ENCODE measurements around the gene PFDN1. TPM values are rescaled to one million over a fixed set of nuclear protein-coding genes. Genes with fewer than 3 reads are reported as not detected.
A peak's percentile ranks its signal among the peaks of the same experiment; 100 is the strongest.

The PFDN1 gene
- total and polyA plus RNA-seq, 5 donors from 2014 or later: 34.3 to 152 (median 109) TPM

- Mint-ChIP-seq H3K27me3 (no peaks in the 10 kb centered on the region), H3K36me3 (no peaks in the 10 kb centered on the region), H3K27ac (peak overlapping the region in 1 of 3 donors; percentile 33), H3K4me1 (no peaks in the 10 kb centered on the region), H3K9me3 (peaks cover 0 to 2% (median 0%) of the 10 kb centered on the region in 7 donors), H3K4me3 (no peak overlapping the region)
- Histone ChIP-seq H3K9me3 (ENCODE audit: control insufficient read depth in 2 of 2, low read length in 2 of 2) (no peaks in the 10 kb centered on the region), H3K4me3 (ENCODE audit: low read depth, low read length) (no peak overlapping the region), H3K27me3 (ENCODE audit: control insufficient read depth, insufficient read depth, low read length) (no peaks in the 10 kb centered on the region), H3K36me3 (ENCODE audit: control insufficient read depth, insufficient read depth, low read length) (no peaks in the 10 kb centered on the region), H3K27ac (ENCODE audit: insufficient read depth, low read length, poor library complexity, severe bottlenecking) (no peak overlapping the region), H3K4me1 (ENCODE audit: control insufficient read depth, insufficient read depth, low read length, poor library complexity, severe bottlenecking) (no peaks in the 10 kb centered on the region)
- DNase-seq (no peak), ATAC-seq (ENCODE audit: low read depth in 2 of 2) (no peak)
Measured at GRCh38 chr5:140318792-140319191, 15.9 kb upstream of the PFDN1 start.

- Mint-ChIP-seq H3K4me1 (no peaks in the 10 kb centered on the region), H3K27me3 (peaks cover 5% of the 10 kb centered on the region), H3K4me3 (no peak overlapping the region), H3K36me3 (no peaks in the 10 kb centered on the region), H3K27ac (no peak overlapping the region), H3K9me3 (peaks cover 0 to 2% (median 0%) of the 10 kb centered on the region in 7 donors)
- Histone ChIP-seq H3K9me3 (ENCODE audit: control insufficient read depth in 2 of 2, low read length in 2 of 2) (no peaks in the 10 kb centered on the region), H3K4me1 (ENCODE audit: control insufficient read depth, insufficient read depth, low read length, poor library complexity, severe bottlenecking) (no peaks in the 10 kb centered on the region), H3K36me3 (ENCODE audit: control insufficient read depth, insufficient read depth, low read length) (no peaks in the 10 kb centered on the region), H3K27ac (ENCODE audit: insufficient read depth, low read length, poor library complexity, severe bottlenecking) (no peak overlapping the region), H3K27me3 (ENCODE audit: control insufficient read depth, insufficient read depth, low read length) (no peaks in the 10 kb centered on the region), H3K4me3 (ENCODE audit: low read depth, low read length) (no peak overlapping the region)
- ATAC-seq (ENCODE audit: low read depth in 2 of 2) (no peak), DNase-seq (no peak)
Measured at GRCh38 chr5:140317859-140318258, 15.0 kb upstream of the PFDN1 start.

GRCh38 chr5:140312791-140313189, 9.9 kb upstream of the PFDN1 start:
- no peaks in the 10 kb centered on the region for H3K9me3 ChIP-seq (ENCODE audit: control insufficient read depth in 2 of 2, low read length in 2 of 2)
- H3K4me1 ChIP-seq (ENCODE audit: control insufficient read depth, insufficient read depth, low read length, poor library complexity, severe bottlenecking): no peaks in the 10 kb centered on the region
- no peak overlapping the region for H3K4me3 Mint-ChIP-seq
- no peaks in the 10 kb centered on the region for H3K4me1 Mint-ChIP-seq
- no peak overlapping the region for H3K4me3 ChIP-seq (ENCODE audit: low read depth, low read length)
- no peaks in the 10 kb centered on the region for H3K36me3 ChIP-seq (ENCODE audit: control insufficient read depth, insufficient read depth, low read length)
- H3K27ac Mint-ChIP-seq: no peak overlapping the region
- no peak overlapping the region for H3K27ac ChIP-seq (ENCODE audit: insufficient read depth, low read length, poor library complexity, severe bottlenecking)
- no peaks in the 10 kb centered on the region for H3K9me3 Mint-ChIP-seq
- H3K36me3 Mint-ChIP-seq: no peaks in the 10 kb centered on the region
- DNase-seq: no peak
- H3K27me3 ChIP-seq (ENCODE audit: control insufficient read depth, insufficient read depth, low read length): peaks cover 6% of the 10 kb centered on the region
- peaks cover 18% of the 10 kb centered on the region for H3K27me3 Mint-ChIP-seq
- ATAC-seq (ENCODE audit: low read depth in 2 of 2): no peak

- H3K9me3 ChIP-seq (ENCODE audit: control insufficient read depth in 2 of 2, low read length in 2 of 2): no peaks in the 10 kb centered on the region
- no peaks in the 10 kb centered on the region for H3K9me3 Mint-ChIP-seq
- no peaks in the 10 kb centered on the region for H3K4me1 Mint-ChIP-seq
- H3K27ac ChIP-seq (ENCODE audit: insufficient read depth, low read length, poor library complexity, severe bottlenecking): no peak overlapping the region
- H3K27ac Mint-ChIP-seq: peak overlapping the region in 1 of 3 donors; percentile 6
- peaks cover 6% of the 10 kb centered on the region for H3K27me3 ChIP-seq (ENCODE audit: control insufficient read depth, insufficient read depth, low read length)
- H3K4me3 ChIP-seq (ENCODE audit: low read depth, low read length): no peak overlapping the region
- peaks cover 18% of the 10 kb centered on the region for H3K27me3 Mint-ChIP-seq
- no peaks in the 10 kb centered on the region for H3K36me3 Mint-ChIP-seq
- H3K4me3 Mint-ChIP-seq: no peak overlapping the region
- ATAC-seq (ENCODE audit: low read depth in 2 of 2) (no peak), DNase-seq (no peak)
- H3K36me3 ChIP-seq (ENCODE audit: control insufficient read depth, insufficient read depth, low read length): no peaks in the 10 kb centered on the region
- no peaks in the 10 kb centered on the region for H3K4me1 ChIP-seq (ENCODE audit: control insufficient read depth, insufficient read depth, low read length, poor library complexity, severe bottlenecking)
Measured at GRCh38 chr5:140312067-140312790, 9.3 kb upstream of the PFDN1 start.

- ATAC-seq (ENCODE audit: low read depth in 2 of 2): no peak
- H3K27ac Mint-ChIP-seq: no peak overlapping the region
- Histone ChIP-seq H3K36me3 (ENCODE audit: control insufficient read depth, insufficient read depth, low read length) (no peaks in the 10 kb centered on the region), H3K4me1 (ENCODE audit: control insufficient read depth, insufficient read depth, low read length, poor library complexity, severe bottlenecking) (no peaks in the 10 kb centered on the region), H3K4me3 (ENCODE audit: low read depth, low read length) (no peak overlapping the region), H3K9me3 (ENCODE audit: control insufficient read depth in 2 of 2, low read length in 2 of 2) (no peaks in the 10 kb centered on the region), H3K27me3 (ENCODE audit: control insufficient read depth, insufficient read depth, low read length) (peaks cover 6% of the 10 kb centered on the region), H3K27ac (ENCODE audit: insufficient read depth, low read length, poor library complexity, severe bottlenecking) (no peak overlapping the region)
- H3K4me3 Mint-ChIP-seq: no peak overlapping the region
- H3K9me3 Mint-ChIP-seq: no peaks in the 10 kb centered on the region
- no peaks in the 10 kb centered on the region for H3K36me3 Mint-ChIP-seq
- H3K27me3 Mint-ChIP-seq: peaks cover 20% of the 10 kb centered on the region
- H3K4me1 Mint-ChIP-seq: no peaks in the 10 kb centered on the region
- no peak for DNase-seq
Measured at GRCh38 chr5:140311011-140311467, 8.1 kb upstream of the PFDN1 start.

GRCh38 chr5:140310434-140310833, 7.5 kb upstream of the PFDN1 start:
- H3K9me3 ChIP-seq (ENCODE audit: control insufficient read depth in 2 of 2, low read length in 2 of 2): no peaks in the 10 kb centered on the region
- H3K36me3 ChIP-seq (ENCODE audit: control insufficient read depth, insufficient read depth, low read length): no peaks in the 10 kb centered on the region
- ATAC-seq (ENCODE audit: low read depth in 2 of 2) (no peak), DNase-seq (no peak)
- Mint-ChIP-seq H3K27me3 (peaks cover 24% of the 10 kb centered on the region), H3K27ac (no peak overlapping the region), H3K4me3 (no peak overlapping the region), H3K9me3 (no peaks in the 10 kb centered on the region), H3K36me3 (no peaks in the 10 kb centered on the region), H3K4me1 (no peaks in the 10 kb centered on the region)
- no peak overlapping the region for H3K27ac ChIP-seq (ENCODE audit: insufficient read depth, low read length, poor library complexity, severe bottlenecking)
- H3K4me3 ChIP-seq (ENCODE audit: low read depth, low read length): no peak overlapping the region
- no peaks in the 10 kb centered on the region for H3K4me1 ChIP-seq (ENCODE audit: control insufficient read depth, insufficient read depth, low read length, poor library complexity, severe bottlenecking)
- H3K27me3 ChIP-seq (ENCODE audit: control insufficient read depth, insufficient read depth, low read length): peaks cover 6% of the 10 kb centered on the region

GRCh38 chr5:140309706-140310249, 6.9 kb upstream of the PFDN1 start:
- Histone ChIP-seq H3K27me3 (ENCODE audit: control insufficient read depth, insufficient read depth, low read length) (peaks cover 6% of the 10 kb centered on the region), H3K4me3 (ENCODE audit: low read depth, low read length) (no peak overlapping the region), H3K36me3 (ENCODE audit: control insufficient read depth, insufficient read depth, low read length) (no peaks in the 10 kb centered on the region), H3K4me1 (ENCODE audit: control insufficient read depth, insufficient read depth, low read length, poor library complexity, severe bottlenecking) (no peaks in the 10 kb centered on the region), H3K27ac (ENCODE audit: insufficient read depth, low read length, poor library complexity, severe bottlenecking) (no peak overlapping the region), H3K9me3 (ENCODE audit: control insufficient read depth in 2 of 2, low read length in 2 of 2) (no peaks in the 10 kb centered on the region)
- Mint-ChIP-seq H3K27ac (no peak overlapping the region), H3K27me3 (peaks cover 24% of the 10 kb centered on the region), H3K9me3 (no peaks in the 10 kb centered on the region), H3K4me1 (no peaks in the 10 kb centered on the region), H3K4me3 (no peak overlapping the region), H3K36me3 (no peaks in the 10 kb centered on the region)
- no peak for ATAC-seq (ENCODE audit: low read depth in 2 of 2)
- DNase-seq: no peak

GRCh38 chr5:140305471-140305870, 2.6 kb upstream of the PFDN1 start:
- Histone ChIP-seq H3K4me3 (ENCODE audit: low read depth, low read length) (no peak overlapping the region), H3K4me1 (ENCODE audit: control insufficient read depth, insufficient read depth, low read length, poor library complexity, severe bottlenecking) (peaks cover 21% of the 10 kb centered on the region), H3K27ac (ENCODE audit: insufficient read depth, low read length, poor library complexity, severe bottlenecking) (no peak overlapping the region), H3K9me3 (ENCODE audit: control insufficient read depth in 2 of 2, low read length in 2 of 2) (no peaks in the 10 kb centered on the region), H3K27me3 (ENCODE audit: control insufficient read depth, insufficient read depth, low read length) (peaks cover 6% of the 10 kb centered on the region), H3K36me3 (ENCODE audit: control insufficient read depth, insufficient read depth, low read length) (no peaks in the 10 kb centered on the region)
- no peak for ATAC-seq (ENCODE audit: low read depth in 2 of 2)
- H3K4me3 Mint-ChIP-seq: peak overlapping the region in 1 of 4 donors; percentile 23
- no peaks in the 10 kb centered on the region for H3K9me3 Mint-ChIP-seq
- peaks cover 20% of the 10 kb centered on the region for H3K27me3 Mint-ChIP-seq
- H3K4me1 Mint-ChIP-seq: peaks cover 12 to 25% (median 19%) of the 10 kb centered on the region in 4 donors
- H3K27ac Mint-ChIP-seq: no peak overlapping the region
- DNase-seq: no peak
- H3K36me3 Mint-ChIP-seq: peaks cover 2% of the 10 kb centered on the region
